K562 (cell line): ENCODE data around the gene FAM186B.

Experiments
- CCAR2 ChIP-seq: fragments of 200-400 bp; formaldehyde crosslinking; IDR thresholded peaks from 2 replicates; pipeline ENCODE4 v1.6.1; 2017; ENCODE audit warnings: mild to moderate bottlenecking, low read depth, low read length
- EZH2 ChIP-seq: IDR thresholded peaks from 2 replicates; pipeline ENCODE4 v1.6.1; 2012; ENCODE audit warnings: low read depth, mild to moderate bottlenecking, inconsistent platforms, low read length, borderline replicate concordance
- NRF1 ChIP-seq, 2 experiments: fragments of 450-650 bp; IDR thresholded peaks in 1 of 2; conservative IDR thresholded peaks in 1 of 2; 2 replicates each; pipeline ENCODE4 v1.6.1; 2014; ENCODE audit warnings: mild to moderate bottlenecking in 2 of 2
- PBX2 ChIP-seq, 2 experiments: IDR thresholded peaks in 1 of 2; conservative IDR thresholded peaks in 1 of 2; 2 replicates each; pipeline ENCODE4 v1.6.1; 2016; ENCODE audit warnings: low read depth in 2 of 2, mild to moderate bottlenecking in 1 of 2, missing compliant biosample characterization in 1 of 2, missing genetic modification characterization in 1 of 2, moderate library complexity in 1 of 2
- PHB2 ChIP-seq: fragments of 450-650 bp; IDR thresholded peaks from 2 replicates; pipeline ENCODE4 v1.6.1; 2017; ENCODE audit warnings: low read depth
- ZBTB33 ChIP-seq: sonication (generic); formaldehyde crosslinking; IDR thresholded peaks from 2 replicates; pipeline ENCODE4 v1.8.1; 2023; ENCODE audit warnings: mild to moderate bottlenecking, missing genetic modification reagents

DNA sequence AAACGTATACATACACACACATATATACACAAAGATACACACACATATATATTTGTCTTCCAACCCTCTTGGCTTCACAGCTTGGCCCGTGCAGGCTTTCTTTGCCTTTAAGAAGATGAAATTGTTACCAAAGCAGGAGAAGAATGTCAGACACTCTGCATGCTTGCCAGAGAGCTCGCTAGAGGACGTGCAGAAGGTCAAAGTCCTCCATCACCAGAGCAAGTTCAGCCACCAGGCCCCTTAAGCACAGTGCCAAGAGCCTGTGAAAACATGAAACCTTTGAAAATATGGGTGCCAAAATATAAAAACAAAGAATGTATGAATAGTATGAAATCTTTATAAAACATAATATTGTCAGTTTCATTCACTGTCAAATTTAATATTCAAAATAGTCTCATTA lies 22.6 kb downstream of the FAM186B start:
- TF ChIP-seq EZH2 (no peak), PBX2 (CRISPR knock-in tag; IDR thresholded peaks at IDR 0.05; ENCODE audit: low read depth) (no peak), PBX2 (tag; conservative IDR thresholded peaks at IDR 0.05; ENCODE audit: low read depth) (no peak), CCAR2 (no peak), NRF1 (conservative IDR thresholded peaks at IDR 0.05 in 1 of 2, IDR thresholded peaks at IDR 0.05 in 1 of 2) (no peak), PHB2 (no peak), ZBTB33 (CRISPR knock-in tag) (no peak)
